Keratinocyte (primary cell): ENCODE data around the gene ATP2B2.

ENCODE experiments used
- CTCF ChIP-seq, 3 experiments: IDR thresholded peaks in 1 of 3; conservative IDR thresholded peaks in 1 of 3; optimal IDR thresholded peaks in 1 of 3; 2 replicates in 2 of 3; 3 replicates in 1 of 3; pipeline versions ENCODE3 to v1.5.1; 2011; ENCODE audit warnings: low read length in 3 of 3, mild to moderate bottlenecking in 3 of 3, moderate library complexity in 2 of 3, control low read depth in 1 of 3, inconsistent platforms in 1 of 3; ENCODE audit not compliant: insufficient read depth in 2 of 3; ENCODE audit errors: extremely low read depth in 1 of 3
- EZH2 ChIP-seq: IDR thresholded peaks from one replicate; pipeline ENCODE4 v1.6.1; 2012; ENCODE audit warnings: inconsistent platforms, mild to moderate bottlenecking, low read length, moderate library complexity

GRCh38 chr3:10546820-10547263 lies 41.5 kb upstream of the ATP2B2 start:
- no peak for TF ChIP-seq CTCF (optimal IDR thresholded peaks at IDR 0.05 in 1 of 3, IDR thresholded peaks at IDR 0.05 in 1 of 3, conservative IDR thresholded peaks at IDR 0.05 in 1 of 3; ENCODE audit: extremely low read depth in 1 of 3, insufficient read depth in 2 of 3, low read length in 3 of 3)
- no peak for TF ChIP-seq EZH2
